ENCODE results near the gene PIRT.

Gene PIRT

GRCh38 chr17:10787306-10788045, 50.4 kb downstream of the PIRT start (continued):
- TF ChIP-seq CSDC2 (CRISPR knock-in tag; IDR thresholded peaks at IDR 0.05): no peak

GRCh38 chr17:10785295-10785694, 52.6 kb downstream of the PIRT start:
- ATAC-seq: no peak
- TF ChIP-seq ZNF565 (CRISPR knock-in tag; conservative IDR thresholded peaks at IDR 0.05; ENCODE audit: low read depth) (no peak), ARNTL (CRISPR knock-in tag; IDR thresholded peaks at IDR 0.05; ENCODE audit: borderline replicate concordance, low read depth) (no peak), ZFP30 (CRISPR knock-in tag; IDR thresholded peaks at IDR 0.05) (no peak), TOX (CRISPR knock-in tag; IDR thresholded peaks at IDR 0.05; ENCODE audit: borderline replicate concordance) (no peak), ZNF70 (CRISPR knock-in tag; IDR thresholded peaks at IDR 0.05) (no peak), CSRNP3 (CRISPR knock-in tag; IDR thresholded peaks at IDR 0.05) (no peak), TCF4 (CRISPR knock-in tag; IDR thresholded peaks at IDR 0.05; ENCODE audit: borderline replicate concordance) (no peak), ZNF8 (CRISPR knock-in tag; IDR thresholded peaks at IDR 0.05) (no peak), ZC3H10 (CRISPR knock-in tag; IDR thresholded peaks at IDR 0.05) (no peak)
- TF ChIP-seq, protein P1, sequence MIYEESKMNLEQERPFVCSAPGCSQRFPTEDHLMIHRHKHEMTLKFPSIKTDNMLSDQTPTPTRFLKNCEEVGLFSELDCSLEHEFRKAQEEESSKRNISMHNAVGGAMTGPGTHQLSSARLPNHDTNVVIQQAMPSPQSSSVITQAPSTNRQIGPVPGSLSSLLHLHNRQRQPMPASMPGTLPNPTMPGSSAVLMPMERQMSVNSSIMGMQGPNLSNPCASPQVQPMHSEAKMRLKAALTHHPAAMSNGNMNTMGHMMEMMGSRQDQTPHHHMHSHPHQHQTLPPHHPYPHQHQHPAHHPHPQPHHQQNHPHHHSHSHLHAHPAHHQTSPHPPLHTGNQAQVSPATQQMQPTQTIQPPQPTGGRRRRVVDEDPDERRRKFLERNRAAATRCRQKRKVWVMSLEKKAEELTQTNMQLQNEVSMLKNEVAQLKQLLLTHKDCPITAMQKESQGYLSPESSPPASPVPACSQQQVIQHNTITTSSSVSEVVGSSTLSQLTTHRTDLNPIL (CRISPR knock-in tag; IDR thresholded peaks at IDR 0.05; ENCODE audit: low read depth): no peak
- TF ChIP-seq, protein P2, sequence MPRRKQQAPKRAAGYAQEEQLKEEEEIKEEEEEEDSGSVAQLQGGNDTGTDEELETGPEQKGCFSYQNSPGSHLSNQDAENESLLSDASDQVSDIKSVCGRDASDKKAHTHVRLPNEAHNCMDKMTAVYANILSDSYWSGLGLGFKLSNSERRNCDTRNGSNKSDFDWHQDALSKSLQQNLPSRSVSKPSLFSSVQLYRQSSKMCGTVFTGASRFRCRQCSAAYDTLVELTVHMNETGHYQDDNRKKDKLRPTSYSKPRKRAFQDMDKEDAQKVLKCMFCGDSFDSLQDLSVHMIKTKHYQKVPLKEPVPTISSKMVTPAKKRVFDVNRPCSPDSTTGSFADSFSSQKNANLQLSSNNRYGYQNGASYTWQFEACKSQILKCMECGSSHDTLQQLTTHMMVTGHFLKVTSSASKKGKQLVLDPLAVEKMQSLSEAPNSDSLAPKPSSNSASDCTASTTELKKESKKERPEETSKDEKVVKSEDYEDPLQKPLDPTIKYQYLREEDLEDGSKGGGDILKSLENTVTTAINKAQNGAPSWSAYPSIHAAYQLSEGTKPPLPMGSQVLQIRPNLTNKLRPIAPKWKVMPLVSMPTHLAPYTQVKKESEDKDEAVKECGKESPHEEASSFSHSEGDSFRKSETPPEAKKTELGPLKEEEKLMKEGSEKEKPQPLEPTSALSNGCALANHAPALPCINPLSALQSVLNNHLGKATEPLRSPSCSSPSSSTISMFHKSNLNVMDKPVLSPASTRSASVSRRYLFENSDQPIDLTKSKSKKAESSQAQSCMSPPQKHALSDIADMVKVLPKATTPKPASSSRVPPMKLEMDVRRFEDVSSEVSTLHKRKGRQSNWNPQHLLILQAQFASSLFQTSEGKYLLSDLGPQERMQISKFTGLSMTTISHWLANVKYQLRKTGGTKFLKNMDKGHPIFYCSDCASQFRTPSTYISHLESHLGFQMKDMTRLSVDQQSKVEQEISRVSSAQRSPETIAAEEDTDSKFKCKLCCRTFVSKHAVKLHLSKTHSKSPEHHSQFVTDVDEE (CRISPR knock-in tag; IDR thresholded peaks at IDR 0.05): no peak

GRCh38 chr17:10779609-10780008, 58.3 kb downstream of the PIRT start:
- no peak for TF ChIP-seq TOX (CRISPR knock-in tag; IDR thresholded peaks at IDR 0.05; ENCODE audit: borderline replicate concordance)
- TF ChIP-seq ZNF8 (CRISPR knock-in tag; IDR thresholded peaks at IDR 0.05): peak; percentile 40; the same call in 1 of the 2 replicates
- TF ChIP-seq ESRRG (CRISPR knock-in tag; IDR thresholded peaks at IDR 0.05): no peak
- TF ChIP-seq RARB (CRISPR knock-in tag; IDR thresholded peaks at IDR 0.05): no peak
- no peak for TF ChIP-seq CSRNP3 (CRISPR knock-in tag; IDR thresholded peaks at IDR 0.05)
- ATAC-seq: no peak

DNA sequence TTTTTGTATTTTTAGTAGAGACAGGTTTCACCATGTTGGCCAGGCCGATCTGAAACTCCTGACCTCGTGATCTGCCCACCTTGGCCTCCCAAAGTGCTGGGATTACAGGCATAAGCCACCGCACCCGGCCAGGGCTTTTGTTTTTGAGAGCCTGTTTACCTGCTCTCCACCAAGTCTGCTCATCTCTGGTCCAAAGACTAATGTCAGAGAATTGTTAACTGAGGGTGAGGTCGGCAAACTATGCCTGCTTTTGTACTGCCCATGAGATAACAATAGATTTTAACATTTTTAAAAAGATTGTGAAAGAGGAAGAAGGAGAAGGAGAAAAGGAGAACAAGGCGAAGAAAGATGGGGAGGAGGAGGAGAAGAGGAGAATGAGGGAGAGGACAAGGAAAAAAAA, 60.0 kb downstream of the PIRT start:
- ATAC-seq: no peak

GRCh38 chr17:10777131-10777807, 60.6 kb downstream of the PIRT start:
- ATAC-seq: no peak
- TF ChIP-seq ZFP30 (CRISPR knock-in tag; IDR thresholded peaks at IDR 0.05) (no peak), ARNTL (CRISPR knock-in tag; IDR thresholded peaks at IDR 0.05; ENCODE audit: borderline replicate concordance, low read depth) (no peak), GLIS3 (CRISPR knock-in tag; IDR thresholded peaks at IDR 0.05) (no peak), ESRRG (CRISPR knock-in tag; IDR thresholded peaks at IDR 0.05) (no peak), PATZ1 (CRISPR knock-in tag; IDR thresholded peaks at IDR 0.05; ENCODE audit: borderline replicate concordance) (no peak), RARB (CRISPR knock-in tag; IDR thresholded peaks at IDR 0.05) (no peak), SNAI2 (CRISPR knock-in tag; IDR thresholded peaks at IDR 0.05) (no peak), BACH2 (CRISPR knock-in tag; IDR thresholded peaks at IDR 0.05; ENCODE audit: borderline replicate concordance) (no peak), ZNF565 (CRISPR knock-in tag; conservative IDR thresholded peaks at IDR 0.05; ENCODE audit: low read depth) (no peak), POU6F1 (CRISPR knock-in tag; IDR thresholded peaks at IDR 0.05; ENCODE audit: borderline replicate concordance, low read depth) (no peak), OSR1 (CRISPR knock-in tag; IDR thresholded peaks at IDR 0.05) (no peak), CSDC2 (CRISPR knock-in tag; IDR thresholded peaks at IDR 0.05) (no peak), PPARA (CRISPR knock-in tag; IDR thresholded peaks at IDR 0.05; ENCODE audit: borderline replicate concordance) (no peak)

More for the DNA sequence above, 60.0 kb downstream of the PIRT start:
- no peak for TF ChIP-seq ZC3H10 (CRISPR knock-in tag; IDR thresholded peaks at IDR 0.05)
- TF ChIP-seq GLIS3 (CRISPR knock-in tag; IDR thresholded peaks at IDR 0.05): no peak
- TF ChIP-seq OSR1 (CRISPR knock-in tag; IDR thresholded peaks at IDR 0.05): no peak
